Epidermal melanocyte (primary cell): ENCODE measurements around the gene EGFL8.

Experiments used
- DNase-seq: peaks from one replicate; pipeline ENCODE4 v3.0.0; 2011; ENCODE audit warnings: low spot score; ENCODE audit not compliant: insufficient read length

The EGFL8 gene

GRCh38 chr6:32146687-32147086, 17.7 kb upstream of the EGFL8 start:
- DNase-seq: no peak

- no peak for DNase-seq
Observed at GRCh38 chr6:32147401-32148132, 16.8 kb upstream of the EGFL8 start.

GRCh38 chr6:32148289-32149091, 15.9 kb upstream of the EGFL8 start:
- no peak for DNase-seq

GRCh38 chr6:32149092-32149755, 15.2 kb upstream of the EGFL8 start:
- no peak for DNase-seq

GRCh38 chr6:32149932-32150870, 14.2 kb upstream of the EGFL8 start:
- no peak for DNase-seq

- no peak for DNase-seq
Observed at GRCh38 chr6:32151181-32151862, 13.1 kb upstream of the EGFL8 start.

GRCh38 chr6:32151863-32152768, 12.3 kb upstream of the EGFL8 start, which contains the start of gene PRRT1:
PRRT1 (minus strand) TSS chr6:32151939; CDS start chr6:32151827, 112 bp downstream.
- DNase-seq: no peak

- DNase-seq: no peak
Observed at GRCh38 chr6:32152769-32153563, 11.4 kb upstream of the EGFL8 start.

- peak; percentile 81 for DNase-seq
Observed at GRCh38 chr6:32153564-32154513, 10.6 kb upstream of the EGFL8 start, which contains the start of gene PPT2. PPT2 (plus strand) TSS chr6:32154141; CDS start chr6:32154595, 454 bp downstream.

GRCh38 chr6:32154514-32155161, 9.8 kb upstream of the EGFL8 start:
- no peak for DNase-seq

- no peak for DNase-seq
Observed at GRCh38 chr6:32156891-32157290, 7.5 kb upstream of the EGFL8 start.

- DNase-seq: no peak
Observed at GRCh38 chr6:32158052-32158451, 6.3 kb upstream of the EGFL8 start.

GRCh38 chr6:32163559-32164258, 686 bp upstream of the EGFL8 start:
- peak; percentile 92 for DNase-seq

GRCh38 chr6:32166411-32167061, 2.1 kb downstream of the EGFL8 start:
- DNase-seq: no peak

- DNase-seq: no peak
Observed at GRCh38 chr6:32167154-32167760, 2.9 kb downstream of the EGFL8 start.
